Testis (tissue), 2 donors: ENCODE results near the gene DEFB118.

Experiments used
- CTCF ChIP-seq, 3 experiments: fragments of 450-650 bp in 2 of 3; fragments of 200-600 bp in 1 of 3; sonication (generic) in 1 of 3; IDR thresholded peaks; one replicate each; pipeline ENCODE4 v1.5.1; 2016 to 2019; ENCODE audit warnings: antibody characterized with exemption in 3 of 3, mild to moderate bottlenecking in 2 of 3, moderate library complexity in 1 of 3
- POLR2A ChIP-seq: fragments of 450-650 bp; IDR thresholded peaks from one replicate; pipeline ENCODE4 v1.6.1; 2017; ENCODE audit warnings: antibody characterized with exemption, mild to moderate bottlenecking, moderate library complexity

DNA sequence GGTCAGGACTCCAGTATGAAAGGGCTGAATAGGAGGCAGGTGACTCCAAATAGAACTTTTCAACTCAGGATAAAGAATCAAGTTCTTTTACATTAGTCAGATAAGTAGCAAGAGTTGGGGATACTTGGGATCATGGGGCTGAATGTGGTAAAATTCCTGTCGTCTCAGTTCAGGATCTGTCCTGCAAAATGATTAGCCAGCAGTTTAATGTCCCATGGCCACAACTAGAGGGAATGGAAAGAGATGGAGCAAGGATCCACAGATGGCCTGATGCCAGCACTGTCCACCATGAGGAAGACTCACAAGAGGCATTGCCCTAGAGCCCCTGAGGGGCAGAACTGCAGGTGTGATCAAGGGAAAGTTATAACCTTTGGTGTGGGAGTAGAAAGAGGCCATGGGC lies 35.5 kb downstream of the DEFB118 start:
- TF ChIP-seq CTCF (IDR thresholded peaks at IDR 0.05) (no peak), POLR2A (no peak)
